Heart left ventricle (tissue), 16 donors: Measurements from ENCODE around the gene DNAH3. TPM values are rescaled to one million over a fixed set of nuclear protein-coding genes. Genes with fewer than 3 reads are reported as not detected.

Experiments used
- ATAC-seq, 4 donors: fragments of 200-7000 bp; cut with Tn5 transposase; one replicate each; pipeline ENCODE4 v1.9.1; 2020 to 2022; ENCODE audit warnings: moderate library complexity in 4 of 4, mild to moderate bottlenecking in 3 of 4, moderate number of reproducible peaks in 1 of 4
- DNase-seq, 5 donors: peaks; one replicate each; pipeline ENCODE4 v3.0.0-alpha.2; 2020
- H3K27ac ChIP-seq, 12 donors: fragments of 200-600 bp; sonication (generic) in 4 of 12; one replicate each; pipeline versions ENCODE4 v1.5.0 to v1.8.0; 2016 to 2022; ENCODE audit warnings: mild to moderate bottlenecking in 2 of 12
- H3K27me3 ChIP-seq, 9 donors: fragments of 200-600 bp; sonication (generic) in 2 of 9; one replicate each; pipeline versions ENCODE4 v1.5.1 to v1.8.0; 2016 to 2022; ENCODE audit warnings: mild to moderate bottlenecking in 3 of 9
- H3K36me3 ChIP-seq, 9 donors: fragments of 200-600 bp; sonication (generic) in 2 of 9; one replicate each; pipeline versions ENCODE4 v1.5.0 to v1.8.0; 2018 to 2022; ENCODE audit warnings: mild to moderate bottlenecking in 2 of 9
- H3K4me1 ChIP-seq, 12 donors: fragments of 200-600 bp; sonication (generic) in 4 of 12; one replicate each; pipeline versions ENCODE4 v1.5.0 to v1.8.0; 2016 to 2022; ENCODE audit warnings: mild to moderate bottlenecking in 3 of 12
- H3K4me3 ChIP-seq, 12 donors: fragments of 200-600 bp; sonication (generic) in 4 of 12; one replicate each; pipeline versions ENCODE4 v1.5.0 to v1.8.0; 2017 to 2022; ENCODE audit warnings: mild to moderate bottlenecking in 9 of 12, moderate library complexity in 4 of 12
- H3K9me3 ChIP-seq, 12 donors: fragments of 200-600 bp; sonication (generic) in 4 of 12; one replicate each; pipeline versions ENCODE4 v1.5.0 to v1.8.0; 2016 to 2022; ENCODE audit warnings: mild to moderate bottlenecking in 1 of 12
- CTCF ChIP-seq, 12 donors: fragments of 200-600 bp; sonication (generic) in 4 of 12; IDR thresholded peaks; one replicate each; pipeline versions ENCODE4 v1.5.0 to v1.8.0; 2018 to 2022; ENCODE audit warnings: antibody characterized with exemption in 12 of 12, mild to moderate bottlenecking in 5 of 12
- POLR2A ChIP-seq, 2 donors: fragments of 450-650 bp; IDR thresholded peaks; one replicate each; pipeline ENCODE4 v1.6.1; 2017; ENCODE audit warnings: antibody characterized with exemption in 2 of 2, mild to moderate bottlenecking in 2 of 2, moderate library complexity in 2 of 2
- WGBS, 4 donors: extraction: QIAGEN DNeasy Blood & Tissue Kit in 2 of 4; methylation state at CpG; one replicate each; pipeline versions ENCODE4 v1.1.5 to v1.1.7; 2013 to 2018; 5-methylcytosine and 5-hydroxymethylcytosine counted together
- intact Hi-C, 10 donors: fragments of 100-400 bp; cut with DNase I; formaldehyde crosslinking; loops; one replicate each; pipeline versions ENCODE4 v1.11.1 to v1.14.2; 2022
- polyA plus RNA-seq, 2 donors: library from polyadenylated mRNA; stranded (reverse); fragments of 200-250 nt; gene quantifications; one replicate each; pipeline ENCODE4 v1.2.3, GENCODE V29; 2013
- total RNA-seq, 9 donors: library from RNA; depleted of rRNA in 2 of 9; stranded (reverse); fragments of >200 nt in 2 of 9; fragmentation: NEBNext Ultra II Directional in 3 of 9; extraction: Animal tissue kit (Norgen Biotek cat#: 25700) in 3 of 9; gene quantifications; one replicate each; pipeline versions ENCODE4 v1.1.0 to v1.2.4, GENCODE V29; 2016 to 2023
- donor health status: ischemic (EF 13 %, LVEDD 7.1; RV severe dilation, severe dysfunction).
- donor health status: healthy with polysubstance abuse.
- donor health status: DM: no; HTN: yes; CAD: no.
- donor health status: DM: no; HTN: no; CAD: no.
- donor health status: ischemic (EF 25% LVEDD 6.9; RV normal size, moderate dysfunction).
- donor health status: ischemic (EF 25% LVEDD 5.7; RV mildly dilated, moderate dysfunction).
- donor health status: healthy.
- donor health status: DM: yes; HTN: yes; CAD: no.
- donor health status: ischemic (EF 35%, LVEDD 5.7; RV mildly dilated, moderate dysfunction).
- donor health status: nonischemic (EF 11% LVEDD 7.7; RV severe dilation, severe dysfunction).
- donor health status: DM: yes; HTN: yes; CAD: no.
- donor health status: PGD.
- donor health status: ischemic (EF 29% LVEDD 5.4; RV normal size, mild dysfunction).
- donor health status: nonischemic (EF 23%, LVEDD 6.1; RV moderate dilation, normal function).

The DNAH3 gene
- total and polyA plus RNA-seq, 11 donors, result 0.01 to 2.0 (median 0.87) TPM

- H3K4me3 ChIP-seq, result no peak overlapping the region
- ATAC-seq, result peak; percentile 85 to 97 (median 96)
- H3K4me1 ChIP-seq, result peaks cover 0 to 16% (median 2%) of the 10 kb centered on the region in 12 donors
- DNase-seq, result peak in 4 of 5 donors; percentile 74 to 90 (median 76)
- H3K36me3 ChIP-seq, result no peaks in the 10 kb centered on the region
- peak overlapping the region in 7 of 12 donors; percentile 6 to 54 (median 39) for H3K27ac ChIP-seq
- intact Hi-C loops, result no loop called here
- WGBS, 4 donors, result 46 to 60% (median 51%) methylated on average over 10 of the region's 10 CpGs
- H3K9me3 ChIP-seq, result no peaks in the 10 kb centered on the region
- TF ChIP-seq CTCF (IDR thresholded peaks at IDR 0.05) (no peak), POLR2A (IDR thresholded peaks at IDR 0.05) (no peak)
- H3K27me3 ChIP-seq, result no peaks in the 10 kb centered on the region
These were observed 116.9 kb downstream of the DNAH3 start for GRCh38 chr16:21033704-21034103.

GRCh38 chr16:21033264-21033663, 117.4 kb downstream of the DNAH3 start:
- intact Hi-C loops, result no loop called here
- peaks cover 0 to 16% (median 2%) of the 10 kb centered on the region in 12 donors for H3K4me1 ChIP-seq
- H3K9me3 ChIP-seq, result no peaks in the 10 kb centered on the region
- H3K27me3 ChIP-seq, result no peaks in the 10 kb centered on the region
- DNase-seq, result no peak
- H3K36me3 ChIP-seq, result no peaks in the 10 kb centered on the region
- 74 to 84% (median 76%) methylated on average over 3 of the region's 3 CpGs for WGBS, 4 donors
- TF ChIP-seq CTCF (IDR thresholded peaks at IDR 0.05) (no peak), POLR2A (IDR thresholded peaks at IDR 0.05) (no peak)
- no peak overlapping the region for H3K4me3 ChIP-seq
- no peak for ATAC-seq
- peak overlapping the region in 5 of 12 donors; percentile 6 to 47 (median 31) for H3K27ac ChIP-seq

GRCh38 chr16:21028728-21029127, 121.9 kb downstream of the DNAH3 start:
- intact Hi-C loops, result no loop called here
- Histone ChIP-seq H3K27ac (no peak overlapping the region), H3K9me3 (no peaks in the 10 kb centered on the region), H3K36me3 (no peaks in the 10 kb centered on the region), H3K4me3 (no peak overlapping the region), H3K27me3 (no peaks in the 10 kb centered on the region), H3K4me1 (peaks cover 0 to 9% (median under 1%) of the 10 kb centered on the region in 12 donors)
- ATAC-seq (no peak), DNase-seq (no peak)
- WGBS, 4 donors, result 61 to 75% (median 67%) methylated on average over 4 of the region's 4 CpGs
- TF ChIP-seq CTCF (IDR thresholded peaks at IDR 0.05) (no peak), POLR2A (IDR thresholded peaks at IDR 0.05) (no peak)

GRCh38 chr16:21026846-21027245, 123.8 kb downstream of the DNAH3 start:
- WGBS, 4 donors, result 81 to 82% (median 81%) methylated on average over 6 of the region's 6 CpGs
- DNase-seq (no peak), ATAC-seq (no peak)
- no peak overlapping the region for H3K4me3 ChIP-seq
- H3K27ac ChIP-seq, result no peak overlapping the region
- no peaks in the 10 kb centered on the region for H3K9me3 ChIP-seq
- H3K36me3 ChIP-seq, result no peaks in the 10 kb centered on the region
- peaks cover 0 to 10% (median 0%) of the 10 kb centered on the region in 12 donors for H3K4me1 ChIP-seq
- intact Hi-C loops, result no loop called here
- no peak for TF ChIP-seq CTCF (IDR thresholded peaks at IDR 0.05)
- no peak for TF ChIP-seq POLR2A (IDR thresholded peaks at IDR 0.05)
- H3K27me3 ChIP-seq, result no peaks in the 10 kb centered on the region
